DMS153 treated with DMSO at 0.1 percent for 48 hours (cell line): ENCODE data around the gene SETX.
A peak's percentile ranks its signal among the peaks of the same experiment; 100 is the strongest.
"Not testable (repeated sequence)": the region's sequence is repeated elsewhere in the genome, so short reads cannot be mapped to it uniquely, and the experiment has no call there.

Experiments
- DNase-seq: peaks from one replicate; lab custom pipeline; 2025; ENCODE audit not compliant: unreplicated experiment; lab: John Stamatoyannopoulos, UW

SETX gene

DNA sequence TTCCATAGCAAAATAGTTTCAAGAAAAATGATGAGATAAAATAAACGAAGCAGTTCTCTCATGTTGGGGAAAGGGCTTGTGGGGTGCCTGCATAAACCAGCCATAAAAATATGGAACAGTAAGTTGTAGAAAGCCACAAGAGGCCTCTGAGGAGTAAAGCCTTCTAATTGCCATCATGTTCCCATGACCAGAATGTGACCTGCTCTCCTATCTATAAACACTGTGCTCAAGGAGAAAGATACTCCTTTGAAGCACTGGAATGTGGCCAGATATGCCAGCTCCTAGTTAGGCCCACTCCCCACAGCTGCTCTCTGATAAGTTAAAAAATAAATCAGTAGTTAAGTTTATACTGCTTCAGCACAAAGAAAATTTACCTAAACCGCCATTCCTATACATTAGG is 65.8 kb downstream of the SETX start:
- DNase-seq, result no peak

DNA sequence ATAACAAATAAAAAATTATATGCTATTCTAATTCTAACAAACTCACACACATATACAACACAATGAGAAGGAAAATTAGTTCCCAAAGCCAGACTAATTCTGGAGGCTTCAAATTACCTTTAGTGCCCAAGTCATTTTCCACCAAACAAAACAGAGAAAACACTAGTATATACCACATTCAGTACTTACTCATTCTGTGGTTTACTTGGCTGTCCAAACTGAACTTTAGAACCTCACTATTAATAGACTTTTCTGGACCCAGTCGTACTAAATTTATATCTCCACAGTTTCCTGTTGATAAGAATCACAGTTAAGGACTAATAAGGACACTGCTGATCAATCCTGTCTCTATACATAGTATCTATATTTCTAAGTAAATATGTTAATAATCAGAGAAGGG is 66.4 kb downstream of the SETX start:
- DNase-seq, result no peak

DNA sequence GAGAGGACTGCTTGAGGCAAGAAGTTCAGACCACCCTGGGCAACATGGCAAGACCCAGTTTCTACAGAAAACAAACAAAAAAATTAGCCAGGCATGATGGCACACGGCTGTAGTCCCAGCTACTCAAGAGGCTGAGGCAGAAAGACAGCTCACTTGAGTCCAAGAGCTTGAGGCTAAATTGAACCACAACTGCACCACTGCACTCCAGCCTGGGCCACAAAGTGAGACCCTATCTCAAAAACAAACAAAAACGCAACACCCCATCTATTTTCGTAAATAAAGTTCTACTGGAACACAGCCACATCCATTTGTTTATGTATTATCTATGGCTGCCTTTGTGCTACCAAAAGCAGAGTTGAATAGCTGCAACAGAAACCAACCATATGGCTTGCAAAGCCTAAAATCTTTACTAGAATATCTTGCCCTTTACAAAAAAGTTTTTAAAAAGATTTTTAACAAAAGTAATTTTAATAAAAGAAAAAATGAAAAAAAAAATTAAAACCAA is 67.5 kb downstream of the SETX start:
- DNase-seq, result no peak

DNA sequence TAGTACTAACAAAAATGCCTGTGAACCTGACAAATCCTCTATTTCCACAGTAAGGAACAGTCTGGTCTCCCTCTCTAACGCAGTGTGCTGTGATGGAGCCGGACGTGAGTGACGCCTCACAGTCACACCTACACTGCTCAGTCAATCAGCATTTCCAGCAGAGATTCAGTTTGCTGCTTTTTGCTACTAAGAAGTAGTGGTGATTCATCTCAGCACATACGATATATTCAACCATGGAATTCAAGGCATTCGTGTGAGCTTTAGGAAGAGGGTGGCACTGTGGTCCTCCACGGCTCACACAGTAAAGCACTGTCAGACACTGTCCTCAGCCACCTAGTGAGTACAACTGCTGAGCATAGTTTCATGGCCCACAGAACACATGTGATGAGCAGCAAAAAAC is 70.9 kb downstream of the SETX start:
- DNase-seq, result no peak

DNA sequence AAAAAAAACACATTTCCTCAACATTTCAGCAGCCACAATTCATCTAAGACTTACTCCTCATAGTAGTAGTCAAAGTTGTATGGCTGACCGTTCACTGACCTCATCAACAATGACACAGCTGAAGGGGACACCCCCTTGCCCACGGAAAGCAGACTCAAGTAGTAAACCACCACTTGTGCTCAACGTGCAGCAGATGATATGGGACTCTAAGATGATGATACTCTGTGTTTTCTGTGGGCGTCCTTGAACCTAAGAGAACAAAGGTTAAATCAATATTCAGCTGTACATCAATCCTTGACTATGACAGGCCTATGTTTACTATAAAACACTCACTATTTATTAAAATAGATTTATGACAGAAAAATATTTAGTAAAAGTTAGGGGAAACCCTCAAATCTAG is 71.6 kb downstream of the SETX start:
- DNase-seq, result no peak

DNA sequence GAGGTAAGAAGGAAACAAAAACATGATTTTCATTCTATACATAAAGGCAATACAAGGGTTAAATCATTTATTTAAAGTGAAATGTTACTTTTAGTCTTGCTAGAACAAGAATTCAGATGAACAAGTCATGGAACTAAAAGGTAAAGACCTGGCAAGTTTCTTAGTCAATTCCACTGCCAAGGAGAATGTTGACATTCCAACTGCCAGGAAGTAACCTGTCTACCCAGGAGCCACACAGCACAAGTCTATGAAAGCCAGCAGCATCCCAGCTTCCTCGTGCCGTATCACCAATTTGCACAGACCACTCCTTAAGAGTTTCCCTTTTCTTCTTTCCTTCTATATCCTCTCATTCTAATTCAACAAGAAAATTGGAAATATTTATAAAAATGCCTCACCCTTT is 79.9 kb downstream of the SETX start:
- no peak for DNase-seq

DNA sequence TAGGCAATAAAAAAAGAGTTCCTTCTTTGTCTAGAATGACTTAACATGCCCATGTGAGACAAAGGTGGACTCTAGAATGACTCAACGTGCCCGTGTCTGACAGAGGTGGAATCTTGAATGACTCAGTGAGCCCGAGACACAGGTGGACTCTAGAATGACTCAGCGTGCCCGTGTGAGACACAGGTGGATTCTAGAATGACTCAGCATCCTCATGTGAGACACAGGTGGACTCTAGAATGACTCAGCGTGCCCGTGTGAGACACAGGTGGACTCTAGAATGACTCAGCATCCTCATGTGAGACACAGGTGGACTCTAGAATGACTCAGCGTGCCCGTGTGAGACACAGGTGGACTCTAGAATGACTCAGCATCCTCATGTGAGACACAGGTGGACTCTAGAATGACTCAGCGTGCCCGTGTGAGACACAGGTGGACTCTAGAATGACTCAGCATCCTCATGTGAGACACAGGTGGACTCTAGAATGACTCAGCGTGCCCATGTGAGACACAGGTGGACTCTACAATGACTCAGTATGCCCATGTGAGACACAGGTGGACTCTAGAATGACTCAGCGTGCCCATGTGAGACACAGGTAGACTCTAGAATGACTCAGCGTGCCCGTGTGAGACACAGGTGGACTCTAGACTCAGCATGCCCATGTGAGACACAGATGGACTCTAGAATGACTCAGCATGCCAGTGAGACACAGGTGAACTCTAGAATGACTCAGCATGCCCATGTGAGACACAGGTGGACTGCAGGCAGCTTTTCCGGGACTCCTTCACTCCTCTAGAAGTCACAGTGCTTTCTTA is 84.9 kb downstream of the SETX start:
- DNase-seq, result not testable (repeated sequence)

DNA sequence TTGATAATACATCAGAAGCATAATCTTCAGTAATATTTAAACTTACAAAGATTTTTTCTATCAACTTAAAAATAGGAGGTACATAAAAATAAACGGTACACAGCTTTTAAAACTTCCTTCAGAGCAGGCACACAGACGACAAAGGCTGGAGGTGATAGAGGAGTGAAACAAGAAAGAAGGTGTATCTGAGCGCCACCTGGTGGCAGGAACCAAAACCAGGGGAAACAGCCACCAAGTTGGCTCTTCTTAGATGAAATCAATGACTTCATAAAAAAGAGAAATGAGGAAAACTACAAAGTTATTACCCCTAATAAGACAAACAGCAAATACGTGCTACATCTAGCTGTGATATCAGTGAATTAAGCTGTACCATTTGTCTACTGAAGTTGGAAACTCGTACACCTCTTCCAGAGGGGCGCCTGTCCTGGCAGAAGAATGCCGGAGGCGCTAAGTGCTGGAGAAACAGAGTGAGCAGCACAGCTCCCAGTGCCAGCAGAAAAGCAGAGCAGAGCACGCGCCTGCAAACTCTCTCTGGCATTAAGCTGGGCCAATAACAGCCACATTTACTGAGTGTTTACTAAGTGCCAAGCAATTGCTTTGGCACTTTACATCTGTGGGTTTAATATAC is 85.9 kb downstream of the SETX start:
- DNase-seq, result peak; percentile 64

DNA sequence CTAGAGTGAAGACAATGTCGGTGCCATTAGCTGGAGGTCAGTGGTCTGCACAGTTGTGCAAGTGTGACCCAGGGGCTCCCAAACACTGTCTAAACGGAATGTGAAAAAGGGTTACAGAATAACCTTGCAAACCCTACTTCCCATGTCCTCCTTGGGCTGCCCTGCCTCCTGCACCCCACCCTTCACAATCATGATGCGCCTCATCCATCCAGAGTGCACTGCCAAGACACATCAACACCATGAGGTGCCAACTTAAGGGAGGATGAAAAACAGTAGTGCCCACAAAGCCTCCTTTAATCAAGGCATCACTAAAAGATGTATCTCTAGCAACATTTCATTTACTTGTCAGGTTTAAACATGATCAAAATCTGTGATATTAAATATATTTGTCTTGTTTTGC is 87.1 kb downstream of the SETX start:
- DNase-seq, result no peak

DNA sequence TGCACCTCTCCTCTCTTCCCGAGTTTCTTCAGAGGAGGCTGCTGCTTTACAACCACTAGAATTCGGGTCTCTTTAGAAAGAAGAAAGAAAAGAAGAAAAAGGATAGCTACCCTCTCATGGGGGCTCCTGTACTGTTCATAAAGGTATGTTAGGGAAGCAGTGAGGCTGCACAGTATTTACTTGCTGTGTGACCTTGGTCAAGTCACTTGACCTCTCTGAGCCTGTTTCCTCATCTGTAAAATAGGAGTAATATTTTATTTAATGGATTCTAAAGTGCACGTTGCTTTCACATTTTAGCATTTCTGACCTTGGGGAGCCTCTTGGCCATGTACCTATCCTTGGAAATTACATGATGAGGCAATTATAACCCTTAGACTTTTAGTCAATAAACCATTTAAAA is 88.8 kb downstream of the SETX start:
- DNase-seq, result no peak

DNA sequence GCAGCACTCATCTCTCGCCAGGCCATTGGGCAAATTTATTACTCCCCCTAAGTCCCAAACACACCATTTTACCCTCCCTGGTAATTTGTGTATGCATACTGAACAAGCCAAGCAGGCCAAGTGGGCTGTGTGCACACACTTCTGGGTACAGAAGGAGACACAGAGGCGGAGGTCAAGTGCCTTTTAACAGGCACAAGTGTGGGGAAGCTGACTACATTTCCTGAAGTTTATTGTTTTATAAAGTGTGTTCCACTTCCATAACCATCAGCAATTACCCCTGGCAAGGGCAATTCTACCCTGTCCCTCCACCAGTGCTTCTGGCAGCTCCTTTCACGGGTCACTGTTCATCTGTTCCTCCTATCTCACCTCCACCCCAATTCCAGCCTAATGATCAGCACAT is 93.9 kb downstream of the SETX start:
- no peak for DNase-seq

DNA sequence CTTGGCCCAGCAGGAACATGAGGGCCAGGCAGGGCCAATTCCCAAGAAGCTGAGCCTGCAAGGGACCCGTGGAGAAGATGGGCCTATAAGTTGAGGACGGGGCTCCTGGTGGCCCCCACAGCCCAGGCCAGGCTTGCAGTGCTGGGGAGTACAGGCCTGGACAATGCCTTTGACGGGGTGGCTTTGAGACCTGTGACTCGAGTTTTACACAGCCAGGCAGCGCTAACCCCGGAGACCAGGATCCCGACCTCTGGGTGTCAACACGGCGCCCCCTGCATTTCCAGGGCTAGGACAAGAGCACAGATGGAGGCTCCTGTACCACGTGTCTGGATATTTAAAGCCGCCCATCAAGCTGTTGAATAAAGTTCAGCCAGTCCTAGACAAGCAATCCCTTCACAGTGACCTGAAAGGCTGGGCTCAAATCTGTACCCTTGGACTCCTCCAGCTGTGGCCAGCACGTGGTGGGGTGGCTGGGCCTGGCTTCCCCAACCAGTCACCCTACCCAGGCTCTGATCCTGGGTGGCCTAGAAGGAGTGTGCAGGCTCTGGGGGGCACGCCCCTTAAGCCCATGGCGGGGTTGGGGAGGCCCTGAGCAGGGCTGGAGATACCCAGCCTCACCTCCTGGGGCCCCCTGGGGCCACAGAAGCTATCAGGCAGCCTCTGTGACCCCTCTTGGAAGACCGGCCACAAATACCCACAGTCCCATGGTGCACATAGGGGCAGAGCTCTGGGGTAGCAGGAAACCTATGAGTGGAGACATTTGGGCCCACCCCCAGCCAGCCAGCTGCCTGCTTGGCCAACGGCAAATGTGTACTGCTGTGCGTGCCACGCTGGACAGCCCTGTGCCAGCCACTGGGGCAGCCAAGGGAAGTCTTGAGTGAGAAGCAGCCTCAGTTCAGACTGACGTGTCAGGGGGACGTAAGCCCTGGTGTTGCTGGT is 104.2 kb downstream of the SETX start:
- no peak for DNase-seq

DNA sequence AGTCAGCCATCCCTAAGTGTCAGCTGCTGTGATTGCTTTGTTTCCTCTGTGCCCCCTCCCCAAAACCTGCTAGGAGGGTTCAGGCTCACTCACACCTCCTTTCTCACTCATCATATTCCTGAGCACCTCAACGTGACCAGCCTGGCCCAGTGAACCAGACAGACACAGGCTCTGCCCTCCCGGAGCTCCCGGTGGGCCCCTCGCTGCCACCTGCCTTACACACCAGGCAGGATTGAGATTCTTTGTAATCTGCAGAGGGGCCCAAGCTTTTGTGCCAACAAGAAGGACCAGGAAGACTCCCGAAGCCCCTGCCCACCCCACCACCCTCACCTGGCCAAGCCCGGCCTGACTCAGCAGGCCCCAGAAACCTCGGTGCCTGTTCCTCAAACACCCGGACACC is 105.1 kb downstream of the SETX start:
- DNase-seq, result no peak

DNA sequence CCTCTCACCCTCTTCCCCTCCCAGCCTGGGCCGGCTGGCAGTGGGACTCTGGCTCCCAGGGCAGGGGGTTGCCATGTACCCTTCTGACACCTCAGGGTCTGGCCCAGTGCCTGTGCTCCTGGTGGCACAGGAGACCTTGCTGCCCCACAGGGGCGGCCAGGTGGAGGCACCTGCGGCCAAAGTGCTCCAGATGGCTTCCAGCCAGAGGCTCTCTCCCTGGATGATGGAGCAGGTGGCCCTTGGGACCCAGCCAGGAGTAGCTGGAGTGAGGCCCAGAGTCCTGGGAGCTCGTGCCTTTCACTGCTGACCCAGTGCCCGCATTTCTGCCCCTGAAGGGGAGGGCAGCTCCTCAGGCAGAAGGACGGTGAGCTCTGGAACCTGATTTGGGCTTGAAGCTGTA is 105.7 kb downstream of the SETX start:
- no peak for DNase-seq

DNA sequence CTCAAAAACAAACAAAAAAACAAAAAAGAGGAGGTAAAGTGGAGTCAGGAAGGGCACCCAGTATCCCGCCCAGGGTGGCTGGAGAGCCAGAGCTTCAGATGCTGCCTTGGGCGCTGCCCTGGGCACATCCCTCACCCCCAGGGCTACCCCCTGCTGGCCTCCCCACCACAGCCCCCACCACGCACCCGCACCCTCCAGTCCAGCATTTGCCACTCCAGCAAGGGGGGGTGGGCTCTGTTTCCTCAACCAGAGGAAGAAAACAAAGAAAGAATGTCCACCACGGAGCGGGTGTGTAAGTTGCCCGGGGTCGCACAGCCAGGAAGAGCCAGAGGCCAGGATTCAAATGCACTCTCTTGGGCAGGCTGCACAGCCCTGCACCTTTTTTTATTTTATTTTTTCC is 106.8 kb downstream of the SETX start:
- no peak for DNase-seq

DNA sequence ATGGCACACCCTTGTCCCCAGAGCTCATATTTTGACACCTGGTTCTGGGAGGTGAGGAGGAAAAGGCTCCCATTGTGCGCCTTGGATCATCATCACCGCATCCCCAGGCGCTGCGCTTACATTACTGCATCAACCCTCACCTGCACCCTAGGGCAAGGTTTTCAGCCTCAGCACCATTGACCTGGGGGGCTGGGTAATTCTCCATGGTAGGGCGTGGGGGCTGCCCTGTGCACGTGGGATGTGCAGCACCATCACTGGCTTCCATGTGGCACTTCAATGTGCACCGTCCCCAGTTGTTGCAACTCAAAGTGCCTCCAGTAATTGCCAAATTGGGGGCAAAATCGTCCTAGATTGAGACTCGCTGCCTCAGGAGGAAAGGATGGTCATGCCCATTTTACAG is 109.3 kb downstream of the SETX start:
- no peak for DNase-seq

DNA sequence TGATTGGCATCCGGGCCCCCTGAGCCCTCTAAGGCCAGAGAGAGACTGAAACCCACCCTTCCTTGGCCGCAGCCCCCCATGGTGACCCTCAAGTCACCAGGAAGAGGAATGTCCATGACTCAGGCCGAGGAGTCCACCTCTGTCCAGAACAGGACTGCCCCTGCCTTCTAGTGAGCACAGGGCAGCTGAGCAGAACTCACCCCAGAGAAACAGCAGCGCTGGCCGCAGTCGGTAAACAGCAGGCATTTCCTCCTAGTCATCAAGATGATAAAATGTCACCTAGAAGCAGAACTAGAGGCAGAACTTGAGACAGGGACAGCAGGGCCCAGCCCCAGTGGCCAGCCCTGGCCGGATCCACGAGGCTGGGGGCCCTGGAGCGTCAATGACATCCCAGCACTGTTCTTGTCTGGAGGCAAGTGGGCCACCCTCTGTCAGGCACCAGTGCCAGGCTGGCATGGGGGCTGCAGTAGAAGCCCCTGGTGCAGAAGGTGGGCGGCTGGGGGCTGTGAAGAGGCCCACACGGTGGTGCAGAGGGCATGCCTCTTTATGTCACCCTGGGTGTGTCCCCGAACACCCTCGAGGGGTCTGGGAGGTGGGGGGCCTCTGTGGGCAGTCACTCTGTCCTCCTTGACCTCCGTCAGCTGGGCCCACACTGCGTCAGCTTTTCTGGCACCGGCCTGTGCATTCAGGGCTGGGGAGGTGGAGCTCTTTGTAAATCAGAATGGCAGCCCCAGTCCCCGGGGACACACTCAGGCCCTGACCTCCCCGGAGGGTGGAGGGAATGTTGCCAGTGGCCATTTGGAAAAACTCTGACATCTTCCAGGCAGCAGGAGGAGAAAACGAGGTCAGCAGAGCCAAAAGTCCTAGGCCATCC is 110.0 kb downstream of the SETX start:
- no peak for DNase-seq

DNA sequence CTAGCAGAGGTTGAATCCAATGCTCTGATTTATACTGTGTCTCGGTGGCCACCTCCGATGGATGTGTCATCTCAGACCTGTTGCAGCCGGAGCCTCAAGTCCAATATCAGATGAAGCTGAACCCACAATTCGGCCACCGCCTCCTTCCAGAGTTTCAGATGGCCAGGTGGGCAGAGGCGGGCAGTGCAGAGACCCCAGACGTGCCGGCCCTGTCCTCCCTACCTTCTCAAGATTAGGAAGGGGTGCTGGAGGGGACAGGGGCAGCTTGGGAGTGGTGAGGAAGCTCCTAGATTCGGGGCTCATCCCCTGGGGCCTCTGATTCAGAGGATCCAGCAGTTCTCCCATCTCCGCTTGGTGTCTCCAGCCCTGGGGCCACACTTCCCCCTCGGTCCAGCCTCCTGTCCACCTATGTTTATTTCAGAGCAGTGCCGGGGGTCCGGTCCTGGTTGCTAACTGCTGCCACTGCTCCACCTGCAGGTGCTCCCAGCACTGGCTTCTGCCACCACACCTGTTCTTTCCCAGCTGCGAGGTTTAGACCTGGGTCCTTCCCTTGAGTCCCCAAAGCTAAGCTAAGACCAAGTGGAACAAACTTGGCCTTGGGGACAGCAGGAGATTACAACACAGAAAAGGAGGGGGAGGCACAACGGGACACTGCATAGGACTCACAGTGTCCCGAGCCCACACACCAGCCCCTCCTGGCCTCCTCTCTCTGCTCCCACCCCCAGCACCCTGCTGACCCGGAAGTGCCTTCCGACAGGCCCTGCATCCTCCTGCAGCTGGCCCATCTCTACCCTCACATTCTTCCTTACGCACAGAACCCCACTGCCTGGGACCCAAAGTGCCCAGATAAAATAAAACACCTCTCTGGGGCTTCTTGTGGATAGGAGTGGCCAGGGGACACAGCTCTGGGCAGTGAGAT is 111.4 kb downstream of the SETX start:
- DNase-seq, result no peak

DNA sequence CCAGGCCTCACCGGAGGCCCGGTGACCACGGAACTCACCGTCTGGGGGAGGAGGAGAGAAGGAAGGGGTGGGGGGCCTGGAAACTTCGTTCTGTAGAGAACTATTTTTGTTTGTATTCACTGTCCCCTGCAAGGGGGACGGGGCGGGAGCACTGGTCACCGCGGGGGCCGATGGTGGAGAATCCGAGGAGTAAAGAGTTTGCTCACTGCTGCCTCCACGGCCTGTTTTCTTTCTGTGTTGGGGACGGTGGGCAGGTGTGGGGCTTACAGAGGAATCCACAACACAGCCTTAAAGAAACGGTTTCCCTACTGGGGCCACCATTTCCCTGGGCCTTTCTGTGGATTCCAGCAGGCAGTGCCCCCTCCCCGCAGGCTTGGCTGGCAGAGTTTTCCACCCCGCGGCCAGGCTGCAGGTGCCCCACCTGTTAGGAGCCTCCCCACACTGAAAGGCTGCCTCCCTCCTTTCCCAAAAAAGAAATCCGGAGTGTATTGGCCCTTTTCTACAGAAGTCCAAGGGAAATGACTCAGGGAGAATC is 112.1 kb downstream of the SETX start:
- no peak for DNase-seq
